Measurements from ENCODE around the gene HMG20B. TPM values are rescaled to one million over a fixed set of nuclear protein-coding genes. Genes with fewer than 3 reads are reported as not detected.

Gene HMG20B
- total and polyA plus RNA-seq, 2 of the 8 experiments (the other 6 are each of a cell fraction or from before 2014, with no cell fraction given): 42.9 to 74.2 TPM

DNA sequence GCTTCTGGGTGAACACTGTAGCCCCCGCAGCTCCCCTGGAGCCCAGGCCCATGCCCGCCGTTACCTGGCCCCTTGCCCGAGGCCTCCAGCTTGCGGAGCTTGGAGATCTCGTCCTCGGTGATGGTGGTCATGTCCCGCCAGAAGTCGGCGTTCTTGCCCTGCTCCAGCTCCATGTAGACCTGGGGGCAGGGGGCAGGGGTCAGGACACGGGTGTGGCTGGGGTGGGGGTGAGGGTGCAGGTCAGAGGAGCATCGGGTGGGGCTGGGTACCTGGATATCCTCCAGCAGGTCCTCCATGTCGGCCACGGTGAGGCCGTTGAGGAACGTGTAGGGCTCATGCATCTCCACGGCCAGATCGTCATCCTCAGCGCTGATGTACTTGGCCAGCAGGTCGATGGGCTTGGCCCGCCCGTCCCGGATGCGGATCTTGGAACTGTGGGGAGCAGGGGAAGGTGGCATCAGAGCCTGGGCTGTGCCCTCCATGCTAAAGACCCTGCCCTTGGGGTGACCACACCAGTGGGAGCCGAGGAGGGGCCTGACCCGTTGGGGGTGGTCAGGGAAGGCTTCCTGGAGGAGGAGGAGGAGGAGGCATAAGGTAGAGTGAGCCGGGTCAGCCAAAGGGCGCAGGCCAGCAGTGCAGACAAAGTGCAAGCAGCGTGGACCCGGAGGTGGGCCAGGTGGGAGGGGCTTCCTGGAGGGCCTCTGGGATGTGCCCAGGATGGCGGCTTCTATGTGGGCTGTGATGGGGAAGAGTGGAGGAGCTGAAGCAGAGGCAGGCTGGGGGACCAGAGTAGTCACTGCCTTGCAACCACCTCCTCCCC is 46.3 kb downstream of the HMG20B start (continued):
- TF ChIP-seq, protein P1, sequence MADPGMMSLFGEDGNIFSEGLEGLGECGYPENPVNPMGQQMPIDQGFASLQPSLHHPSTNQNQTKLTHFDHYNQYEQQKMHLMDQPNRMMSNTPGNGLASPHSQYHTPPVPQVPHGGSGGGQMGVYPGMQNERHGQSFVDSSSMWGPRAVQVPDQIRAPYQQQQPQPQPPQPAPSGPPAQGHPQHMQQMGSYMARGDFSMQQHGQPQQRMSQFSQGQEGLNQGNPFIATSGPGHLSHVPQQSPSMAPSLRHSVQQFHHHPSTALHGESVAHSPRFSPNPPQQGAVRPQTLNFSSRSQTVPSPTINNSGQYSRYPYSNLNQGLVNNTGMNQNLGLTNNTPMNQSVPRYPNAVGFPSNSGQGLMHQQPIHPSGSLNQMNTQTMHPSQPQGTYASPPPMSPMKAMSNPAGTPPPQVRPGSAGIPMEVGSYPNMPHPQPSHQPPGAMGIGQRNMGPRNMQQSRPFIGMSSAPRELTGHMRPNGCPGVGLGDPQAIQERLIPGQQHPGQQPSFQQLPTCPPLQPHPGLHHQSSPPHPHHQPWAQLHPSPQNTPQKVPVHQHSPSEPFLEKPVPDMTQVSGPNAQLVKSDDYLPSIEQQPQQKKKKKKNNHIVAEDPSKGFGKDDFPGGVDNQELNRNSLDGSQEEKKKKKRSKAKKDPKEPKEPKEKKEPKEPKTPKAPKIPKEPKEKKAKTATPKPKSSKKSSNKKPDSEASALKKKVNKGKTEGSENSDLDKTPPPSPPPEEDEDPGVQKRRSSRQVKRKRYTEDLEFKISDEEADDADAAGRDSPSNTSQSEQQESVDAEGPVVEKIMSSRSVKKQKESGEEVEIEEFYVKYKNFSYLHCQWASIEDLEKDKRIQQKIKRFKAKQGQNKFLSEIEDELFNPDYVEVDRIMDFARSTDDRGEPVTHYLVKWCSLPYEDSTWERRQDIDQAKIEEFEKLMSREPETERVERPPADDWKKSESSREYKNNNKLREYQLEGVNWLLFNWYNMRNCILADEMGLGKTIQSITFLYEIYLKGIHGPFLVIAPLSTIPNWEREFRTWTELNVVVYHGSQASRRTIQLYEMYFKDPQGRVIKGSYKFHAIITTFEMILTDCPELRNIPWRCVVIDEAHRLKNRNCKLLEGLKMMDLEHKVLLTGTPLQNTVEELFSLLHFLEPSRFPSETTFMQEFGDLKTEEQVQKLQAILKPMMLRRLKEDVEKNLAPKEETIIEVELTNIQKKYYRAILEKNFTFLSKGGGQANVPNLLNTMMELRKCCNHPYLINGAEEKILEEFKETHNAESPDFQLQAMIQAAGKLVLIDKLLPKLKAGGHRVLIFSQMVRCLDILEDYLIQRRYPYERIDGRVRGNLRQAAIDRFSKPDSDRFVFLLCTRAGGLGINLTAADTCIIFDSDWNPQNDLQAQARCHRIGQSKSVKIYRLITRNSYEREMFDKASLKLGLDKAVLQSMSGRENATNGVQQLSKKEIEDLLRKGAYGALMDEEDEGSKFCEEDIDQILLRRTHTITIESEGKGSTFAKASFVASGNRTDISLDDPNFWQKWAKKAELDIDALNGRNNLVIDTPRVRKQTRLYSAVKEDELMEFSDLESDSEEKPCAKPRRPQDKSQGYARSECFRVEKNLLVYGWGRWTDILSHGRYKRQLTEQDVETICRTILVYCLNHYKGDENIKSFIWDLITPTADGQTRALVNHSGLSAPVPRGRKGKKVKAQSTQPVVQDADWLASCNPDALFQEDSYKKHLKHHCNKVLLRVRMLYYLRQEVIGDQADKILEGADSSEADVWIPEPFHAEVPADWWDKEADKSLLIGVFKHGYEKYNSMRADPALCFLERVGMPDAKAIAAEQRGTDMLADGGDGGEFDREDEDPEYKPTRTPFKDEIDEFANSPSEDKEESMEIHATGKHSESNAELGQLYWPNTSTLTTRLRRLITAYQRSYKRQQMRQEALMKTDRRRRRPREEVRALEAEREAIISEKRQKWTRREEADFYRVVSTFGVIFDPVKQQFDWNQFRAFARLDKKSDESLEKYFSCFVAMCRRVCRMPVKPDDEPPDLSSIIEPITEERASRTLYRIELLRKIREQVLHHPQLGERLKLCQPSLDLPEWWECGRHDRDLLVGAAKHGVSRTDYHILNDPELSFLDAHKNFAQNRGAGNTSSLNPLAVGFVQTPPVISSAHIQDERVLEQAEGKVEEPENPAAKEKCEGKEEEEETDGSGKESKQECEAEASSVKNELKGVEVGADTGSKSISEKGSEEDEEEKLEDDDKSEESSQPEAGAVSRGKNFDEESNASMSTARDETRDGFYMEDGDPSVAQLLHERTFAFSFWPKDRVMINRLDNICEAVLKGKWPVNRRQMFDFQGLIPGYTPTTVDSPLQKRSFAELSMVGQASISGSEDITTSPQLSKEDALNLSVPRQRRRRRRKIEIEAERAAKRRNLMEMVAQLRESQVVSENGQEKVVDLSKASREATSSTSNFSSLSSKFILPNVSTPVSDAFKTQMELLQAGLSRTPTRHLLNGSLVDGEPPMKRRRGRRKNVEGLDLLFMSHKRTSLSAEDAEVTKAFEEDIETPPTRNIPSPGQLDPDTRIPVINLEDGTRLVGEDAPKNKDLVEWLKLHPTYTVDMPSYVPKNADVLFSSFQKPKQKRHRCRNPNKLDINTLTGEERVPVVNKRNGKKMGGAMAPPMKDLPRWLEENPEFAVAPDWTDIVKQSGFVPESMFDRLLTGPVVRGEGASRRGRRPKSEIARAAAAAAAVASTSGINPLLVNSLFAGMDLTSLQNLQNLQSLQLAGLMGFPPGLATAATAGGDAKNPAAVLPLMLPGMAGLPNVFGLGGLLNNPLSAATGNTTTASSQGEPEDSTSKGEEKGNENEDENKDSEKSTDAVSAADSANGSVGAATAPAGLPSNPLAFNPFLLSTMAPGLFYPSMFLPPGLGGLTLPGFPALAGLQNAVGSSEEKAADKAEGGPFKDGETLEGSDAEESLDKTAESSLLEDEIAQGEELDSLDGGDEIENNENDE (IDR thresholded peaks at IDR 0.05; ENCODE audit: insufficient replicate concordance, low read length): no peak
- TF ChIP-seq SP1 (IDR thresholded peaks at IDR 0.05; ENCODE audit: low read depth, low read length): no peak
- no peak for TF ChIP-seq MAX (IDR thresholded peaks at IDR 0.05)
- no peak for TF ChIP-seq YY1 (IDR thresholded peaks at IDR 0.05; ENCODE audit: low read depth, low read length)
- no peak for TF ChIP-seq SRF (IDR thresholded peaks at IDR 0.05; ENCODE audit: low read depth, low read length)
- TF ChIP-seq GTF2F1 (IDR thresholded peaks at IDR 0.05; ENCODE audit: borderline replicate concordance, low read depth, low read length): no peak
- TF ChIP-seq TAF1 (IDR thresholded peaks at IDR 0.05; ENCODE audit: low read depth, low read length): no peak
- no peak for TF ChIP-seq ATF2 (IDR thresholded peaks at IDR 0.05; ENCODE audit: low read length)
- no peak for TF ChIP-seq SIX5 (IDR thresholded peaks at IDR 0.05; ENCODE audit: low read depth, low read length)
